ENCODE data around the gene MYH13.

MYH13 gene

DNA sequence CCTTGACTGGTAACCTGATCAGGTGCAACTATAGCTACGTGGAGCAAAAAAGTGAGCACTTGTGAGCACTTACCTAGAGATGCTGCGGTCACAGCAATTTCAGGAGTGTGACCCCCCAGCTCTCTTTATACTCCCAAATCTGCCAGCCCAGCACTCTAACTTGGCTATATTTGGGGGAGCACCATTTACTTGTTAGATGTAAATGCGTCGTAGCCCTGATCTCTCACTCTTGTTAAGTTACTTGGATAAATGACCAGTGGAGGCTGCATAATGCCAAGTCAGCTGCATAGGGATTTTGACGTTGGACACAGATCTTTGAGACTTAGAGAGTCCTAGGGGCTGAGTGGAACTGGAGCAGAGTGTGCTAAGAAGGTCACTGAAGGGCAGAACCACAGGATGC lies at the start of gene MYH13:
TSS of gene MYH13 (minus strand) at position 101 of the 400 bp plus-strand sequence. CDS start 8,476 bp downstream, outside the sequence.
- DNase-seq (ENCODE audit: low spot score) = no peak
- TF ChIP-seq, protein P1, sequence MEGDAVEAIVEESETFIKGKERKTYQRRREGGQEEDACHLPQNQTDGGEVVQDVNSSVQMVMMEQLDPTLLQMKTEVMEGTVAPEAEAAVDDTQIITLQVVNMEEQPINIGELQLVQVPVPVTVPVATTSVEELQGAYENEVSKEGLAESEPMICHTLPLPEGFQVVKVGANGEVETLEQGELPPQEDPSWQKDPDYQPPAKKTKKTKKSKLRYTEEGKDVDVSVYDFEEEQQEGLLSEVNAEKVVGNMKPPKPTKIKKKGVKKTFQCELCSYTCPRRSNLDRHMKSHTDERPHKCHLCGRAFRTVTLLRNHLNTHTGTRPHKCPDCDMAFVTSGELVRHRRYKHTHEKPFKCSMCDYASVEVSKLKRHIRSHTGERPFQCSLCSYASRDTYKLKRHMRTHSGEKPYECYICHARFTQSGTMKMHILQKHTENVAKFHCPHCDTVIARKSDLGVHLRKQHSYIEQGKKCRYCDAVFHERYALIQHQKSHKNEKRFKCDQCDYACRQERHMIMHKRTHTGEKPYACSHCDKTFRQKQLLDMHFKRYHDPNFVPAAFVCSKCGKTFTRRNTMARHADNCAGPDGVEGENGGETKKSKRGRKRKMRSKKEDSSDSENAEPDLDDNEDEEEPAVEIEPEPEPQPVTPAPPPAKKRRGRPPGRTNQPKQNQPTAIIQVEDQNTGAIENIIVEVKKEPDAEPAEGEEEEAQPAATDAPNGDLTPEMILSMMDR (IDR thresholded peaks at IDR 0.05; ENCODE audit: extremely low read depth, missing control alignments) = no peak

DNA sequence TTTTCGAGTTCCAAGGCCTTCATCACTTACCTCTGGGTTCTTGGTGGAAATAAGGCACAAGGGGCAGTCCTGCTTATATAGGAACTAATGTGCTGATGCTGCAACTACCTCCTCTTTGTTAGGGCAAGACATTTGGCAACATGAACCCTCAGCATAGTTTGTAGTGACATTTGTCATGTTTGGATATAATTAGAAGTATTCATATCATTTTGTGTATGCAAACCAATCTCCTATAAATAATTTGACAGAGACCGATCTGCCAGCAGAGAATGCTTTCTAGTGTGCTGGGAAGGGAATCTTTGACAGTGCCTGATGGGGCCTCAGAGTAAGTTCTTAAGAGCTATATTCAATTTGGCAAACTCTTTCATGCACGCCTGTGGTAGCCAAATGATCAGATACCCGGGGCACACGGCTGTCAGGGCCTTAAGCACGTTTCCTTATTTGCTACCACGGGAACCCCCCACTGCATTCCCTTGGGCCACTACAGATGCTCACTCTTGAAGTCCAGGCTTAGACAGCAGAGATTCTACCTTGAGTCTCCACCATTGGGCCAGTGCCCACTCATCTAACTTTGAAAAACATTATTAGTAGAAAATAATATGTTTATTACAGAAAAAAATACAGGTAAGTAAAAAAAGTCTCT lies 49.2 kb upstream of the MYH13 start, which contains the start of gene MYH8:
TSS of gene MYH8 (minus strand) at position 51 of the 643 bp plus-strand sequence. CDS start 1,723 bp downstream, outside the sequence.
- DNase-seq (ENCODE audit: low spot score) = no peak
- TF ChIP-seq, protein P1 (IDR thresholded peaks at IDR 0.05; ENCODE audit: extremely low read depth, missing control alignments) = no peak

DNA sequence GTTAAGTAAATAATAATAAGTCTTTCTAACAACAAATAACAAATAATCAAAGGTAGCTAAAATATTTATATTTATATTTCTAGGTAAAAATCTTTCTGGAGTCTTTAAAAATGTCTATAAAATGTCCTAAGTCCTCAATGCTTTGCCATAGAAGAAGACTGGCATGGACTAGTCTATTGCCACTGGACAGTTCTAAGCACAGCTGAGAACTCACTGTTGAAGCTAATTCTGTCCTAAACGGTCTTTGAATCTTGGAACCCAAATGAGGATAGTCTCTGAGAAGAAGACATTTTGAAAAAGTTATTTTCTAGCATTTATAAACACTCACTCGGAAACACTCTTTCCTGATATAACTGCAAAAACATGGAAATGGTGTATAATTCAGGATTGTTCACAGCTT lies 48.4 kb upstream of the MYH13 start:
- TF ChIP-seq, protein P1 (IDR thresholded peaks at IDR 0.05; ENCODE audit: extremely low read depth, missing control alignments) = no peak
- DNase-seq (ENCODE audit: low spot score) = no peak

DNA sequence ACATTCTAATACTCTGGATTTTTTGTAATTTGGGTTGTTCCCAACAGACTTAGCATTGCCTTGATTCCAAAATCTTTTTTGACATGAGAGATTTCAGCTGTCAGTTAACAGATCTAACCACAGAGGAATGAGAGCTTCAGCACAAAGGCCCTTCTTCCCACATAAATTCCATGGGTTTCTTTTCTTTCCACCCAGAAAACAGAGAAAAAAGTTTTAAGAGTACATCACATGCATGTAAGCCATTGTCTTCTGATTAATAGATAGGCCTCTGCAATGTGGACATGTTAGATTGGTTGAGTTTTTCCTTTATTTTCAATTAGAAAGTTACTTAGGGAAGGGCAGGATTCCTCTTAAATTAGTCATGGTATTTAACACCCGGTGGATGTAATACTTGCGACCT lies 48.0 kb upstream of the MYH13 start:
- DNase-seq (ENCODE audit: low spot score) = no peak
- TF ChIP-seq, protein P1 (IDR thresholded peaks at IDR 0.05; ENCODE audit: extremely low read depth, missing control alignments) = no peak

DNA sequence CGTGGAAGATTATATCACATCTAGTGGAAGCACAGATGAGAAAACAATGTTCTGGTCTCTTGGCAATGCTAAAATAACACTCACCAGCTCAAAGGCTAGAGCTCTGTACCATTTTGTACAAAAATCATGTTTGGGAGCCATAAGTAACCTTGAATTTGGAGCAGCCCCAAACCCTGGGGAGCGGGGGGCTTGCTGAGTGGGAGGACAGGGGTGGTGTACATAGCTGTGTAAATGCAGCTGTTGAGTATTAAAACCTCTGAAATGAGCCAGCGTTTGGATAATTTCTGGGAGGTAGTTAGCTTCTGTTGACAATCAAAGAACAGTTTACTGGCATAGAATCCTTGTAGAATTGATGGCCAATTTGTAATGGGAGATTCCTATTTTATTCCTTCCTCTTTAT lies 44.6 kb upstream of the MYH13 start:
- DNase-seq (ENCODE audit: low spot score) = no peak
- TF ChIP-seq, protein P1 (IDR thresholded peaks at IDR 0.05; ENCODE audit: extremely low read depth, missing control alignments) = no peak

DNA sequence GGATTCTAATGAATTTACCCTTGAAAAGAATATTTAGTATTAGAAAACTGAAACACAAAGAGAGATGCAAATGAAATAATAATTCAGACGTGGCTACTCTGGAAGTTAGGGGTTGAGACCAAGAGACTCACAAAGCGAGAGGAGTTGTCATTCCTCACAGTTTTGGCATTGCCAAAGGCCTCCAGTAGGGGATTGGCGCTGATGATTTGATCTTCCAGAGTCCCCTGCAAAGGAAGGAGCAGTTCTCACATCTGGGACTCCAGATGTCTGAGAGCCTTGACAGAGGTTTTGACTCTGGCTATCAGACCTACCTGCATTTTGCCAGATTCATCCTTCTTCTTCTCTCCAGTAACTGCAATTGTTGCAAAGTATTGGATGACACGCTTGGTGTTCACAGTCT lies 42.4 kb upstream of the MYH13 start:
- TF ChIP-seq, protein P1 (IDR thresholded peaks at IDR 0.05; ENCODE audit: extremely low read depth, missing control alignments) = no peak
- DNase-seq (ENCODE audit: low spot score) = no peak

DNA sequence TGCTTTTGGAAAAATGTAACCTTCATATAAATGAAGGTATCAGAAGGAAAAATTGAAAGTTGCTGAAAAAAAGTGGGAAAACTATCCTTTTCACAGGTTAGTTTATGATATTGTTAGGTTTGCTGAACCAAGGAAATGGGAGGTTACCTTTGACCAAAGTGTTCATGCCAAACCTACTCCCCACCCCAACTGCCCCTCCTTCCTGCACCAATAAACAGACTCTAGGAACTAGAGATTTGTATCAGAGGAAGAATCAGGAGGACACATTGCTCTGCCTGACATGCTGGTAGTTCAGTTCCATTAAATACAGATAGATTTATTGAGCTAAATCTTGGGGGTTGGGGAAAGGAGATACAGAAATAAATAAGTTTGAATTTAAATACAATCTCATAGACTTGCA lies 30.8 kb upstream of the MYH13 start:
- DNase-seq (ENCODE audit: low spot score) = no peak
- TF ChIP-seq, protein P1 (IDR thresholded peaks at IDR 0.05; ENCODE audit: extremely low read depth, missing control alignments) = no peak

All from GM20000 (cell line).